Measurements from ENCODE around the gene NAALADL2. TPM values are rescaled to one million over a fixed set of nuclear protein-coding genes. Genes with fewer than 3 reads are reported as not detected.
"Not testable (repeated sequence)": the region's sequence is repeated elsewhere in the genome, so short reads cannot be mapped to it uniquely, and the experiment has no call there.

NAALADL2 gene
- total RNA-seq, 1 donor from 2014 or later: 5.9 TPM

DNA sequence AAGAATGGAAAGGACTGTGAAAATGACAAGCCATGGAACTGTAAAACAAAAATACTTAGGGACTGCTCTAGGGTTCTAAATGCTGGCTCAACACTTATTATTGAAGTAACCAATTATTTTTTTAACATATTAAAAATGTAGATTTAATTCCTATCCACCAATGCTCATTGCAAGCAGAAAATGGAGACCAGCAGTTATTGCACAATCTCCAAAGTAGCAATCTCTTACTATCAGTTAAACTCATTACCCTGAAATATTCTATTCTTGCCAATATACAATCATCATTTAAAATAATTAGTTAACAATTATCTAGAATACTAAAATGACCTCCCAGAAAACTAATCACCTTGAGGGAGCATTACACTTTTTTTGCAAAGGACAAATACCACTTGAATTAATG, 499.8 kb downstream of the NAALADL2 start:
- Histone ChIP-seq H3K4me3 (no peak overlapping the region), H3K4me1 (no peaks in the 10 kb centered on the region), H3K36me3 (no peaks in the 10 kb centered on the region), H3K9me3 (peaks cover 0 to 9% of the 10 kb centered on the region in 2 donors), H3K27me3 (no peaks in the 10 kb centered on the region), H3K27ac (no peak overlapping the region)
- TF ChIP-seq CTCF (IDR thresholded peaks at IDR 0.05): no peak
- intact Hi-C loops (cut with DNase I): no loop called here
- DNase-seq (ENCODE audit: low spot score in 2 of 2): no peak

DNA sequence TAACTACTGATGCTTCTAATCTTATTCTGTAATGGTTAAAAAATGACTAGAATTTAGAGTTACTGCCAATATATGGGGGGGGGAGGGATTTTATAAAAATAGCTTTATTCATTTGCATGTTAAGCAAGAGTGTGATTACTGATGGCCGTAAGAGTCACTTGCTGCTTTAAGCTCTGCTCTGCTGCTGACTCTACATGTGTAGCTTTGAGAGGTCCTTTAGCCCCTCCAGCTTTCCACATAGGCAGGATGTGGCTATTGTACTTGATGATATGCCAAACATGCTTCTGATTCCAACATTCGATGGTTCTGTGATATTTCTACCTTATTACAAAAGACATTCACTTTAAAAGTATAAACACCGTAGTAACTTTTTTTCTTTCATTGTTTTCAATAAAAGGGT, 511.3 kb downstream of the NAALADL2 start:
- H3K4me3 ChIP-seq; H3K9me3 ChIP-seq; H3K4me1 ChIP-seq; intact Hi-C loops (cut with DNase I); H3K27ac ChIP-seq; H3K36me3 ChIP-seq; DNase-seq (ENCODE audit: low spot score in 2 of 2); H3K27me3 ChIP-seq: not testable (repeated sequence)

DNA sequence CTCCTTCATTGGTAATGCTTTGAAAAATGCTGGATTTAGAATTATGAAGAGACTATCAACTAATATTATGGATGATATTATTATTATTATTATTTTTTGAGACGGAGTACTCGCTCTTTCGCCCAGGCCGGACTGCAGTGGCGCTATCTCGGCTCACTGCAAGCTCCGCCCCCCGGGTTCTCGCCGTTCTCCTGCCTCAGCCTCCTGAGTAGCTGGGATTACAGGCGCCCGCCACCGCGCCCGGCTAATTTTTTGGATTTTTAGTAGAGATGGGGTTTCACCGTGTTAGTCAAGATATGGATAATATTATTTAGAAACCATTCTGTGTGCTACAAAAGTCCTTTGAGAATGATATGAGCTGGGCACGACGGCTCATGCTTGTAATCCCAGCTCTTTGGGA, 512.1 kb downstream of the NAALADL2 start:
- DNase-seq (ENCODE audit: low spot score in 2 of 2); intact Hi-C loops (cut with DNase I); H3K36me3 ChIP-seq; H3K27ac ChIP-seq; H3K9me3 ChIP-seq; H3K27me3 ChIP-seq; H3K4me1 ChIP-seq; H3K4me3 ChIP-seq: not testable (repeated sequence)

DNA sequence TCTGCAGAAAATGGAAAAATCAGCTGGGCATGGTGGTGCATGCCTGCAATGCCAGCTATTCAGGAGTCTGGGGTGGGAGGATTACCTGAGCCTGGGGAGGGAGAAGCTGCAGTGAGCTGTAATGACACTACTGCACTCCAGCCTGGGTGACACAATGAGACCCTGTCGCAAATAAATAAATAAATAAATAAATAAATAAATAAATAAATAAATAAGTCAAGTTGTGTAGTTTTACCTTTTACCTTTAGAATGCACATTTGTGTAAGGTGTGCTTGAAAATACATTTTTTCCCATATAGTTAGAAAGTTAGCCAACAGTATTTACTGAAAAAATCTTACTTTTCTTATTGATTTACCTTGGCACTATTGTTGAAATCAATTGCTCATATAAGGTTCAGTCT, 515.6 kb downstream of the NAALADL2 start:
- Histone ChIP-seq H3K4me1 (peaks cover 0 to 2% of the 10 kb centered on the region in 2 donors), H3K27ac (no peak overlapping the region), H3K27me3 (no peaks in the 10 kb centered on the region), H3K36me3 (no peaks in the 10 kb centered on the region), H3K9me3 (peaks cover 0 to 9% of the 10 kb centered on the region in 2 donors), H3K4me3 (no peak overlapping the region)
- intact Hi-C loops (cut with DNase I): no loop called here
- DNase-seq (ENCODE audit: low spot score in 2 of 2): no peak
- TF ChIP-seq CTCF (IDR thresholded peaks at IDR 0.05): no peak

GRCh38 chr3:175378348-175378747, 519.2 kb downstream of the NAALADL2 start:
- intact Hi-C loops (cut with DNase I): no loop called here
- H3K9me3 ChIP-seq: peaks cover 0 to 9% of the 10 kb centered on the region in 2 donors
- TF ChIP-seq CTCF (IDR thresholded peaks at IDR 0.05): no peak
- no peaks in the 10 kb centered on the region for H3K4me1 ChIP-seq
- no peaks in the 10 kb centered on the region for H3K36me3 ChIP-seq
- no peak overlapping the region for H3K4me3 ChIP-seq
- no peak overlapping the region for H3K27ac ChIP-seq
- DNase-seq (ENCODE audit: low spot score in 2 of 2): no peak
- H3K27me3 ChIP-seq: no peaks in the 10 kb centered on the region

- intact Hi-C loops (cut with DNase I): no loop called here
These were observed 522.6 kb downstream of the NAALADL2 start for GRCh38 chr3:175381685-175382084.

More at GRCh38 chr3:175381685-175382084, 522.6 kb downstream of the NAALADL2 start:
- H3K36me3 ChIP-seq: no peaks in the 10 kb centered on the region
- no peak for TF ChIP-seq CTCF (IDR thresholded peaks at IDR 0.05)
- no peak for DNase-seq (ENCODE audit: low spot score in 2 of 2)
- peaks cover 0 to 9% of the 10 kb centered on the region in 2 donors for H3K9me3 ChIP-seq
- peaks cover 0 to 3% of the 10 kb centered on the region in 2 donors for H3K4me1 ChIP-seq
- no peaks in the 10 kb centered on the region for H3K27me3 ChIP-seq
- H3K4me3 ChIP-seq: no peak overlapping the region
- no peak overlapping the region for H3K27ac ChIP-seq
